Activated CD4-positive, CD25-positive, alpha-beta regulatory T cell treated with anti-CD3 and anti-CD28 coated beads, Interleukin-2, amount 50 U/mL, for 16 hours (primary cell): ENCODE measurements around the gene CFDP1.

ENCODE experiments used
- DNase-seq: peaks from one replicate; pipeline ENCODE4 v3.0.0-alpha.2; 2020; ENCODE audit warnings: low read depth, low spot score

CFDP1 gene

DNA sequence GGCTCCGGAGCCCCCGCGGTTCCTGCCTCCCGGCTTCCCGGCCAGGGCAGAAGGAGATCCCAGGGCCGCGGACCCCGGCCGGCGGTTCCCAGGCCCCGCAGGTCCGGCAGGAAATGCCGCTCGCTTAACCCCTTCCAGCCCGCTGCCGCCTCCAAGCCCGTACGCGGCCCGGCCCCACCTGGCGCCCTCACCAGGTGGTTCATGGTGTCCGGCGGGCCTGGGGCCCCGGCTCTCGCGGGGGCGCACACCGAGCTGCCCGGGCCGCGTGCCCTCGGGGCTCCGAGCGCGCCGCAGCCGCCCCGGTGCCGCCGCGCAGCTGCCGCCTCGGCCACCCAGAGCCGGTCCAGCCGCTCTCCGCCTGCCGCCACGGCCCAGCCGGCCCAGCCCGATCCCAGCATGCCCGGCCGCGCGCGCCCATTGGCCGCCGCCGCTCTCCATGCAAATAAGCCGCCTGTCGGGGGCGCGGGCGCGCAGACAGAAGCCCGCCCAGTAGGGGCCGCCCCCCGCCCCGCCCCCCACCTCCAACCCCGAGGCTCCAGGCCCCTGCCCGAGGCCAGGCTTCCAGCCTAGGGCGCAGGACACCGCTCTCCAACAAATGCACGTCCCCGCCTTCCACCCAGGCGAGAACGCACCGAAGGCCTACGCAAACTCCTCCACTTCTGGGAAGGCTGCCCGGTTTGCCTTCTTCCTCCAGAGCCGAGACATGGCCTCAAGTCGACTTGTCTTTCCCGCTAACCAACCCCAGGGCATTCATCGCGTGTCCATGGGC, 181.8 kb downstream of the CFDP1 start, which contains the start of gene BCAR1:
Gene BCAR1, minus strand, starts transcription at position 345 of the 769 bp plus-strand sequence. Its CDS starts 142 bp downstream, at position 203.
- DNase-seq, result no peak

DNA sequence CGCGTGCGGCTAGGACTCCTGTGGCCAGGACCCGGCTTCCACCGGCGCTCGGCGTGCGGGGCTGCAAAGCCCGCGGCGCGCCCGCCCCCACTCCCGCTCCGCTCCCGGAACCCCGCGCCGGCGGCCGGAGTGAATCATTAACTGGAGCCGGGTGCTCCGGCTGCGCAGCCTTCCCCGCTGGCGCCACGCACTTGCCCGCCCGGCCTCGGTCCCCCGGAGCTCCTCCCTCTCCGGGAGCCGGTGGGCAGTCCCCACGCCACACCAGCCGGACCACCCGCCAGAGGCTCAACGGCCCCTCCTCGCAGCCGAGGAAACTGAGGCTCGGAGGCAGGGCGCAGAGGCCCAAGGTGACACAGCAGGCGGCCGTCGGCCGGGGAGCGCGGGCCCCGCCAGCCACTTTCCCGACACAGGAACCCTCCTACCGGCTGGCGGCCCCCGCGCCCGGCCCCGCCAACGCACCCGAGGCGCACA, 182.5 kb downstream of the CFDP1 start:
- DNase-seq, result no peak

DNA sequence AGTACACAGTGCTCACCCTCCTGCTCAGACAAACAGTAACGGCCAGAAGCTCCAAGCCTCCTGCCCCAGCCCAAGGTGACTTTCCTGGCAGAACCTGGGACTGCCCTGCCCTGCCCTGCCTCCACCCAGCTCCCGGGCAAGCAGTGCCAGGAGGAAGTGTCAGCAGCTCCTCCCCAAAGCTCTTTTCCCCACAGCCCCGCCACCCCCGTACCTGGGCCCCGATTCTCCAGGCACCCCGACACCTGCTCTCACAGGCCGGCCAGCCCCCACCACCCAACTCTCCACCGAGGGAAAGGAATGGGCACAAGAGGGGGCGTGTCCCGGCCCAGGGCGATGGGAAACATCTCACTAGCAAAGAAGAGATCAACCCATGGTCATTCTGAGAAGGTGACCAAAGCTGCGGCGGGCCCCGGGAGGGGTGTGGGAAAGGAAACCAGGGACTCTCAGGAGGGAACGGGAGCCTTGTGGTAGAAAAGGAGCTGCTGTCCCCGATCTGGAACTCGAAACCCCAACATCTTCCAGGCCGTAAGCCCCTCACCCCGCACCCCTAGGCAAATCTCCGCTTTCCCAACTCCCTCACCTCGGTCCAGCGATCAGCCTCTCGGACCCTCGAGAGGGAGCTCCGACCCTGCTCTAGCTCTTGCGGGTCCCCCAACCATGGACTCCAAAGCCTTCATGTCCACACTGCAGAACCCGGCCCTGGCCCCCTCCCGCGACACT, 183.1 kb downstream of the CFDP1 start:
- DNase-seq, result no peak

DNA sequence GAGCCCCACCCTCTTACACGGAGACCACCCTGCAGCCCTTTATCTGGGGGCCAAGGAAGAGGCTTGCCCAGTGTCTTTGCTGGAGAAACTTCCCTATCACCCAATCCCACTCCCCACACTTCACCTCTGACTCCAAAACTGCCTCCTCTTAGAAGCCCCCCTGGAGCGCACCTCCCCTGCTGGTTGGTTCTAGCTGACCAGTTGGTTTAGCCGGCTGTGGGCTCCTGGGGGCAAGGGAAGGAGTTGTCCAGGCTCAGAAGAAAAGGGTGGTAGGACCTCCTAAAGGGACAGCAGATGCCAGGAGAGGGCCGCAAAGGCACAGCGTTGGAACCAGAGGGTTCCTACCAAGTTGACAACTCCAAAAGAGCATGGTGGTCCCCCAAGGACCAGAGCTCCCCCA, 183.9 kb downstream of the CFDP1 start:
- DNase-seq, result no peak

DNA sequence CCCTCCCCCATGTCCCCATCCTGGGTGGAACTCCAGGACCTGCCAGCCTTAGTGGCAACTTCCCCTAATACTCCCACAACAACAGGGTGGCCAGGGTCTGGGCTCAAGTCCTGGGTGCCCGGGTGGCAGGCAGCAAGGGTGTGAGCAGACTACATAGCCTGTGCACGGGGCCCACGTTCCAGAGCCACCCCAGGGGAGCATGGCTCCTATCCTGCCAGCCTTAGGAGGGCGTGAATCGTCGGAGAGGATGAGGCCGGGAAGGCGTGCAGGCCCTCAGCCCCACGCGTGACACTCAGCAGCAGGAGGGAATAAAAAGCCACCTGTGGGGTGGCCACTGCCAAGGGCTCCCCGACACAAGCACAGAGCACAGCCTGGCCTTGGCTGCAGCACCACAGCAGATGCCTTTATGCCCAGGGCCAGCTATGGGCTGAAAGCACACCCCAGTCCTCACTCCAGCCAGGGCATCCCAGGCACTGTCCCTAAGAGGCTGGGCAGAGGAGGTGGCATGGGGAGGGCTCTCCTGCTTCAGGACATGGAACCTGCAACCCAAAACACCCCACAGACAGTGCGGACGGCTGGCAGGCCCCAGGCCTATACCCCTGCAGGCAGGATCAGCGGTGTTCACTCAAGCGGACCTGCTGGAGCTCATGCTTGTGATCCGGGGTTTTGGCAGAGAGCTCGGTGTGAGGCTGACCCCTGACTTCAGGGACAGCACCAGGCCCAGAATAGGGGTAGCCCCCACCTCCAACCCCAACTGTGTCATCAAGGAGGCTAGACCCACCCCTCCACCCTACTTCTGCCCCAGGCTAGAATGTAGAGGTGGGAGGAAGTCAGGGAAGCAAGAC, 184.5 kb downstream of the CFDP1 start:
- no peak for DNase-seq

DNA sequence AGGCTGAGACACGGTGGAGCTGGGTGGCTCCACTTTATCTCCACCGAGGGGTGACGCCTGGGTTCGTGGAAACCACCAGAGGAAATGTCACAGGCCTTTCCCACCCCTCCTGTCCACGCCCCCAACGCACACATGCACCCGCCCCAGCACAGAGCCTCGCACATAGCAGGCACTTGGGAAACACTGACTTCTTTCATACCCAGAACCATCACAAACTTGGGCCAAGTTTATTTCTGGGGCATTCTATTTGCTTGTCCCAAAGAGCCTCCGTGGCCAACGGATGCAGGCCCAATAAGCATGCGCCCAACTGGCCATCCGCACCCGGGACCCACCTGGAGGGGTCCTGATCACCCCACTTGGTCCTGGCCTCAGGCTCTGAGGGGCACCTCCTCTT, 185.2 kb downstream of the CFDP1 start:
- no peak for DNase-seq

DNA sequence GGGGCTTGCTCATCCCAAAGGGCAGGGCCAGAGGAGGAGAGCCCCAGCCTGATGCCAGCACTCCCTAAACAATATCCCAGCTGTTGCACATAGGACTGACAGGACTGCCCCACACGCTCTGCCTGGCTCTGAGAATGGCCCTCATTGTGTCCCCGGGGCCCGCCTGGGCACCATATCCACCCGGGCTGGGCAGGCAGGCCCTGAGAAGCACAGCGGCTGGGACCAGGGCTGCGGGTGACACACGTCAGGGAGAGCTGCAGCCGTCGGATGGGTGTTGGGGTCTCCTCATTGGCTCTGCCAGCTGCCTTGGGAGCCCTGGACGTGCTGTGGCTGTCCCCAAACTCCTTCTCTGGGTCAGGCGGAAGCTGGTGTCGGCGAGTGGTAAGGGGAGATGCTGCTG, 186.1 kb downstream of the CFDP1 start:
- no peak for DNase-seq

DNA sequence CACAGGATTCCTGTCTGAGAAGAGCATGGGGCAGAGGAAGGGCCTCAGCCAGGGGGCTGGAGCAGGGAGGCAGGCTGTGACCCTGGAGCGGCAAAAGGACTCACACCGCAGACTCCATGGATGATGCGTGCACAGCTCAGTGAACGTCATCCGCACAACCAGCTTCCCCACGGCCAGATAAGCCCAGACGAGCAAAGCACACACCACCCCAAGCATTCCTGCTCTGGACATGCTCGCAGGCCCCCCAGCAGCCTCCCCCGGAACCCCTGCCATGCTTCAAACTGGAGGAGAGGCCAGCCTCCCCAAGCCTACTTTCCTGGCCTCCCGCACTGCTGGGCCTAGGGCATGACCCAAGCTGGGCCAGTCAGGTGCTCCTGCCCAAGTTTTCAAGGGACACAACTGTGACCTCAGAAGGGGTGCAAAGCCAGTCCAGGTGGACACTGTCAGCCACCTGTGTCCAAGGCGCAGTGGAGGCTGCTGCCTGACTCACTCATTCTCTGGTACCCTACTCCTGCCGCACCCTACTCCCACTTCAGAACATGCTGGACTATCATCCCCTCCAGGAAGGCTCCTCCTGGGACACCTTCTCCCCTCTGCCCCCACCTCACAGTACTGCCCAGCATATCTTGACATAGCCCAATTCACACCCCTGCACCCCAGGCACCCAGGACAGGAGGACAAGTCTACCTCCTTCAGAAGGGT, 186.6 kb downstream of the CFDP1 start:
- DNase-seq, result no peak

DNA sequence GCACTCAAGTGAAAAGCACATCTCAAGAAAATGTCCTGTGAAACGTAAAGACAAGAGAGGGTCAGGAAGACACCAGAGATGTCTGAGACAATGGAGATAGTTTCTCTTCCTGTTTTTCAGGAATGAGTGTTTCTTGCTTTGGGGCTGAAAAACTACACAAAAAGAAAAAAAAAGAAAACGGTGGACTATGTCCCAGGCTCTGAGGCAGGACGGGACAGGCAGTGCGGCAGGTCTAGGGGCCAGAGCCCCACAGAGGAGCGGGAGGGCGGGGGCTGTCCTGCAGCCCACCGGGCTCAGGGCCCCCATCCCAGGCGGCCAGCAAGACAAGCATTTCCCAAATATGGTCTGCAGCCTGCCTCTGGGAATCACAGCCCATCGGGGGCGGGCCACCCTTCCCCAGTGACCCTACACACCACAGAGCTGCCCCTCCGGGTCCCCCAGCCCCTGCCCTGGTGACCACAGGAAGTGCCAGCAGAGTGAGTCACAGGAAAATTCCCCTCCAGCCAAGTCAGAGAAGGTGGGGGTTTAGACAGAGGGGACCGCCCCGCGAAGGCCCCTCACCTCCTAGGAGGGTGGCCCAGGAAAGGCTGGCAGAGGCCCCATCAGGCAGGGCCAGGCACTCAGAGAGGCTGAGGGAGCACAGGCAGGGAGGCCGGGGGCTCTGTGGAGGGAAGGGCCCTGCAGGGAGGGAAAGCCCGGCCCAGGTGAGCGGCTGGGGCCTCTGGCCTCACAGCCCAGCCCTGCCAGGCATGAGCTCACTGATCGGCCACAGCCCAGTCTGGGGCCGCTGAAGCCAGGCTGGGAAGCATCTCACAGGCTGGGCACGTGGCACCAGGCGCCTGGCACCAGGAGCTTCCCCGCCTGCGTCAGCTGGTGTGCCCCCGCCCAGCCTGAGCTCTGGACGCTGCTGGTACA, 188.2 kb downstream of the CFDP1 start:
- no peak for DNase-seq

DNA sequence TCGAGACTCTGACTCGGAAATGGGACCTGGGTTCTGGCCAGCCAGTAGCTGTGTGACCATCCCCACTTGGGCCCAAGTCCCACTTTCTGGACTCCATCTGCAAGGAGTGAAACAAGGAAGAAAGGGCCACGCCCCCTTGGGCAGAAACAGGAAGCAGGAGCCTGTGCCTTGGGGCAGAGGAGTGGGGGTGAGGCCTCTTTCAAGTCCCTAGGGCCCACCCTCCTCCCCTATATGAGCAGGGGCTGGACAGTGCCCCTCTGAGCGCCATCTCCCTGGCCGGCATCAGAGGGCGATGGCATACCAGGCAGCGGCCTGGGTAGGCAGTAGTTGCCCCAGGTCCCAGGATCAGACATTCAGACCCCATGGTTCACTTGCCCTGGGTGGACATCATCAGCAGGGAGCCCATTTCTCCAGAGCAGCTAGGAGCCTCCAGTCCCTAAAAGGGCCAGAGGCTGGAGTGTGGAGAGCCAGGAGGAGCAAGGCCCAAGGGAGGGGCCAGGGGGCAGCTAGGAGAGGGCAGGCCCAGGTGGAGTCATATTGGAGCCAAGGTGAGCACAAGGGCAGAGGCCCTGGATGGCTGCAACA, 189.0 kb downstream of the CFDP1 start:
- no peak for DNase-seq
